Thyroid gland (tissue), 4 donors: ENCODE measurements around the gene EGLN2.

ENCODE experiments used
- POLR2A ChIP-seq, 2 donors: fragments of 450-650 bp; IDR thresholded peaks; one replicate each; pipeline ENCODE4 v1.6.1; 2017; ENCODE audit warnings: antibody characterized with exemption in 2 of 2, mild to moderate bottlenecking in 2 of 2, moderate library complexity in 1 of 2
- TF ChIP-seq, protein P1 (sequence below), 6 experiments: fragments of 200-600 bp in 3 of 6; fragments of 450-650 bp in 3 of 6; sonication (generic) in 3 of 6; IDR thresholded peaks; one replicate each; pipeline ENCODE4 v1.5.1; 2016 to 2019; ENCODE audit warnings: antibody characterized with exemption in 6 of 6, mild to moderate bottlenecking in 2 of 6, inconsistent platforms in 1 of 6, moderate library complexity in 1 of 6

- TF ChIP-seq, protein P1, sequence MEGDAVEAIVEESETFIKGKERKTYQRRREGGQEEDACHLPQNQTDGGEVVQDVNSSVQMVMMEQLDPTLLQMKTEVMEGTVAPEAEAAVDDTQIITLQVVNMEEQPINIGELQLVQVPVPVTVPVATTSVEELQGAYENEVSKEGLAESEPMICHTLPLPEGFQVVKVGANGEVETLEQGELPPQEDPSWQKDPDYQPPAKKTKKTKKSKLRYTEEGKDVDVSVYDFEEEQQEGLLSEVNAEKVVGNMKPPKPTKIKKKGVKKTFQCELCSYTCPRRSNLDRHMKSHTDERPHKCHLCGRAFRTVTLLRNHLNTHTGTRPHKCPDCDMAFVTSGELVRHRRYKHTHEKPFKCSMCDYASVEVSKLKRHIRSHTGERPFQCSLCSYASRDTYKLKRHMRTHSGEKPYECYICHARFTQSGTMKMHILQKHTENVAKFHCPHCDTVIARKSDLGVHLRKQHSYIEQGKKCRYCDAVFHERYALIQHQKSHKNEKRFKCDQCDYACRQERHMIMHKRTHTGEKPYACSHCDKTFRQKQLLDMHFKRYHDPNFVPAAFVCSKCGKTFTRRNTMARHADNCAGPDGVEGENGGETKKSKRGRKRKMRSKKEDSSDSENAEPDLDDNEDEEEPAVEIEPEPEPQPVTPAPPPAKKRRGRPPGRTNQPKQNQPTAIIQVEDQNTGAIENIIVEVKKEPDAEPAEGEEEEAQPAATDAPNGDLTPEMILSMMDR (IDR thresholded peaks at IDR 0.05): no peak
- TF ChIP-seq POLR2A (IDR thresholded peaks at IDR 0.05): no peak
These were observed 3.5 kb downstream of the EGLN2 start for GRCh38 chr19:40802300-40803169.
